HG03139 (cell line): ENCODE measurements around the gene TRIM4.
"Not testable (repeated sequence)": the region's sequence is repeated elsewhere in the genome, so short reads cannot be mapped to it uniquely, and the experiment has no call there.

Source experiments
- ATAC-seq: cut with Tn5 transposase; IDR thresholded peaks from one replicate; pipeline ENCODE4 v1.9.1; 2021; ENCODE audit not compliant: unreplicated experiment

Gene TRIM4

DNA sequence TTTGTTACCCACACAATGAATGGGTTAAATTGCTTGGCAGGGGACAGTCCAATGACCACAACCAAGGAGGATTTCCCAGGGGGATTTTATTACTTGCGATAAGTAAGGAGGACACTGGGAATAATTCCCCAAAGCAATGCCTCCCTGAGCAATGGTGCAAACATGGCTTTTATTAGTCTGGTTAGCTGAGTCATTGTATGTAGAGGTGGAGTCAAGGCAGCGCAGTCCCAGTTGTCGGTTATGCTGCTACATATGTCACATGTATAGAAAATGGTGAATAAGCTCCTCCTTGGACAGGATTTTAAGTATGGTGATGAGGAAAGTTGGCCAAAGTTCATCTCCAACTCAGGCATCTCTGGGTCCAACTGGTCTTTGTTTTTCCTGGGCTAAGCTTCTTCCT, 3.9 kb upstream of the TRIM4 start:
- no peak for ATAC-seq

- ATAC-seq: no peak
These were observed 819 bp upstream of the TRIM4 start for GRCh38 chr7:99920149-99920548.

DNA sequence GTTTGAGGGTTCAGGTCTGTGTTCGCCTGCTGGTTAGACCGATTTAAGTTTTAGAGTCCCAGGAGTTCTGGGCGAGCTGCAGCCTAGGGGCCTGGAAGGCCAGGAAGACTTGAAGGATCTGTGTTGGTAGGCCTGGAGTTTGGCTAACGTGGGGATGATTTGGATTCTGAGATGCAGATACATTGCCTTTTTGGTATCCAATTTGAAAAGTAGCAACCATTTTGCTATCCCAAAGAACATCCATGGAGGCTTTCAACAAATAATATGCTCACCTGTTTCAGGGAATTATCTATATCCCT, 433 bp upstream of the TRIM4 start:
- no peak for ATAC-seq

DNA sequence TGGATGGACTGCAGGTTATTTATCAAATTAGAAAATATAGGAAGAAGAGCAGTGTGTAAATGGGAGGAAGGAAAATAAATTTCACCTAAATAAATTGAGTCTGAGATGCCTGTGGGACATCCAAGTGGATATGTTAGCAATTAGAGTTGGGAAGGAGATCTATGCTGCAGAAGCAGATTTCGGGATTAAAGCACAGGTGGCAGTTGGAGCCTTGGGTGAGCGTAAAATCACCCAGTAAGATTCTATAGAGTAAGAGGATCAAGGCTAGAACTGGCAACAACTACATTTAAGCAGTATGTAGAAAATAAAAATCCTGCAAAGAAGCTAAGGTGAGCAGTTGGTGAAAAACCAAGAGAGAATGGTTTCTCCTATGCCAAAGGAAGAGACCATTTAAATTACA, 8.4 kb downstream of the TRIM4 start:
- ATAC-seq: no peak

- ATAC-seq: no peak
These were observed 17.7 kb downstream of the TRIM4 start for GRCh38 chr7:99901581-99901980.

GRCh38 chr7:99899830-99900519, 19.4 kb downstream of the TRIM4 start:
- ATAC-seq: no peak

DNA sequence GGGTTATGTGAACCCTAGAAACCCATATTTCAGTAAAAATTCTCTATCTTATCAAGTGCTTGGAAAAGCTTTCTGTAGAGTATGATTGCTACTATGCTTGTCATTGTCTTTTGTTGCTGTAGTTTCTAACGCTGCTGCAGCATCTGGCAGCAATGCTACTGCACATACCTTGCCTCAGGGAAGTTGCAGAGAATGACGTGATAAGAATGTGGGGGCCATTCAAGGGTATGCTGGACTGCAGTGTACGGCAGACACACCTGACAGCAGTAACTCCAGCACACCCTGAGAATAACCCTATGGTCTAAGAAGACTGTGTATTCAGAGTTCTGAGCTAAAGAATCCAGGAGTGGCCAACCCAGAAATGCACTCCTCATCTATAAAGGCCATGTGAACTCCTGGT, 20.5 kb downstream of the TRIM4 start:
- ATAC-seq: no peak

GRCh38 chr7:99898023-99898357, 21.3 kb downstream of the TRIM4 start:
- ATAC-seq: no peak

GRCh38 chr7:99897322-99898022, 21.9 kb downstream of the TRIM4 start:
- no peak for ATAC-seq

- no peak for ATAC-seq
These were observed 24.6 kb downstream of the TRIM4 start for GRCh38 chr7:99894738-99895137.

DNA sequence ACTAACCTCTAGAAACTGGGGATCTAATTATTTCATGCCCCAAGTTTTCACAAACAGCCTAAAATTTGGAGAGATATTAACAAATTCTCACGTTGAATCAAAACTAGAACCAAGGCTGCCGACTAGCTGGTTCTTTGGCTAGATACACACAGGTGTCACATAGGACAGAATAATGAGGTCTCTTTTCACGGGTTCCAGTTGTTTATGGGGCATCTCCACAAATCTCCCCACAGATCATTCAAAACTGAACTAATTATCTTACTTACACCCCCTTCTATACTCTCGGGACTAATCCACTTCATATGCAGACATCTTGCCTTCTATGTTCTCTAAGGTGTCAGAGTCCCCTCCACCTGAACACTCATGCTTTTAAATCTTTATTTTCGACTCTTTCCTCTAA, 26.1 kb downstream of the TRIM4 start:
- no peak for ATAC-seq

GRCh38 chr7:99890348-99890747, 29.0 kb downstream of the TRIM4 start:
- ATAC-seq: not testable (repeated sequence)

DNA sequence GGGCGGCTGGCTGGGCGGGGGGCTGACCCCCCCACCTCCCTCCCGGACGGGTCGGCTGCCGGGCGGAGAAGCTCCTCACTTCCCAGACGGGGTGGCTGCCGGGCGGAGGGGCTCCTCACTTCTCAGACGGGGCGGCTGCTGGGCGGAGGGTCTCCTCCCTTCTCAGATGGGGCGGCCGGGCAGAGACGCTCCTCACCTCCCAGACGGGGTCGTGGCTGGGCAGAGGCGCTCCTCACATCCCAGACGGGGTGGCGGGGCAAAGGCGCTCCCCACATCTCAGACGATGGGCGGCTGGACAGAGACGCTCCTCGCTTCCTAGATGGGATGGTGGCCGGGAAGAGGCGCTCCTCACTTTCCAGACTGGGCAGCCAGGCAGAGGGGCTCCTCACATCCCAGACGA, 31.0 kb downstream of the TRIM4 start:
- not testable (repeated sequence) for ATAC-seq

DNA sequence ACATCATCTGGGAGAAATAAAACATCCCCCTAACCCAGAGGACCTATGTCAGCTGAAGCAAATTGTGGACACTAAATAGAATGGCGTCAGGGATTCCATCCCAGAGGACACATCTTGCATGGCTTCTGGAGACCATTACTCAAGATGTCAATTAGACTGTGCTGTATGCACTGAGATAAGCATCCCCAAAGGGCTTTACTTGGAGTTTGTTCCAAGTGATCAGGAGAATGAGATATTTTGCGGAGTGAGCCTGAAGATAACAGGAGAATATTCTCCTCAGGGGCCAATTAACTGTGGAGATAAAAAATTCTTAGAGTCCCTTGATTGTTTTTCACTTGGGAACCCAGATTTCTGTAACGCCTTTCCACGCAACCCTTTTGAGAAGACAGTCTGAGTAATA, 38.0 kb downstream of the TRIM4 start:
- ATAC-seq: no peak

GRCh38 chr7:99876933-99877332, 42.4 kb downstream of the TRIM4 start, which contains the start of gene OR2AE1:
Gene OR2AE1 (minus strand): TSS chr7:99877033. CDS start chr7:99877033, 0 bp downstream.
- ATAC-seq: no peak

GRCh38 chr7:99876491-99876890, 42.8 kb downstream of the TRIM4 start:
- no peak for ATAC-seq

DNA sequence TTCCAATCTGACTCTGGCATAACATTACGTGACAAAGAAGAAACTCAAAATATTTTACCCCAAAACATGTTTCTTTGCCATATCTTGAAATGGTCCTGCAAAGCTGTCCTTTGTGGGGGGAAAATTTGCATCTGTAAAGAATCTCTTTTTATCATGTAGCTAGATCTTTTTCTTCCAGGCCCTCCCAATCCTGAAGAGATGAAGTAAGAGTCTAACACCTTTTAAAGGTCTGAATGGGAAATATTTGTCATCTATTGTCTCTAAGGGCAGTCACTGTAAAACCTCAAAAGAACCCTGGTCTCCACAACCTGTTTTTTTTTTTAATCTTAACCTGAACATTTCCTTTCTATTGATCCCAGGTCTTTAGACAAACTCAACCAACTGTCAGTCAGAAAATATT, 51.1 kb downstream of the TRIM4 start:
- no peak for ATAC-seq

- ATAC-seq: not testable (repeated sequence)
These were observed 51.9 kb downstream of the TRIM4 start for GRCh38 chr7:99867477-99867876.

DNA sequence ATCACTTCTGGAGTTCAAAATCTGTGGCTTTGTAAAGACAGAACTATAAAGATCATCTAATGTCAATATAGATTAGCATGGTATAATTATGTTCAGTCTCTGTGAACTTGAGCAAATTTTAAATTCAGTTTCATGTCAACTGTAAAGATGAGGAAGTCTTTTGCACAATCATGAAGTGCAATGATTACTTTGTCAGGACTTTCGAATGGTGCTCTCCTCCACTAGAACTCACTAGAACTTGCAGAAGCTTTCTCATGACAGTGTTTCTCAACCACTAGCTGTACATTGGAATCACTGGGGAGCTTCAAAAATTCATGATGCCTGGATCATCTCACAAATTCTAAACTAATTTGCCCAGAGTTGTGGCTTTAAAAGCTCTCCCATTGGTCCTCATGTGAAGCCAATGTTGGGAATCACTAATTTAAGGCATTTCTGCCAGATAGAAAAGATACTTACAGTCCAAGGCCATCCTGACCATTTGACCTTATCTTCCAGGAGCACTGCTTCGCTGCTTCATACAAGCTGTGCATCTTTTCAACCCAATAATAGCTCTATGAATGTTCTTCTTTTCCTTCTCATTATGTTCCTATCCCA, 55.4 kb downstream of the TRIM4 start:
- no peak for ATAC-seq

DNA sequence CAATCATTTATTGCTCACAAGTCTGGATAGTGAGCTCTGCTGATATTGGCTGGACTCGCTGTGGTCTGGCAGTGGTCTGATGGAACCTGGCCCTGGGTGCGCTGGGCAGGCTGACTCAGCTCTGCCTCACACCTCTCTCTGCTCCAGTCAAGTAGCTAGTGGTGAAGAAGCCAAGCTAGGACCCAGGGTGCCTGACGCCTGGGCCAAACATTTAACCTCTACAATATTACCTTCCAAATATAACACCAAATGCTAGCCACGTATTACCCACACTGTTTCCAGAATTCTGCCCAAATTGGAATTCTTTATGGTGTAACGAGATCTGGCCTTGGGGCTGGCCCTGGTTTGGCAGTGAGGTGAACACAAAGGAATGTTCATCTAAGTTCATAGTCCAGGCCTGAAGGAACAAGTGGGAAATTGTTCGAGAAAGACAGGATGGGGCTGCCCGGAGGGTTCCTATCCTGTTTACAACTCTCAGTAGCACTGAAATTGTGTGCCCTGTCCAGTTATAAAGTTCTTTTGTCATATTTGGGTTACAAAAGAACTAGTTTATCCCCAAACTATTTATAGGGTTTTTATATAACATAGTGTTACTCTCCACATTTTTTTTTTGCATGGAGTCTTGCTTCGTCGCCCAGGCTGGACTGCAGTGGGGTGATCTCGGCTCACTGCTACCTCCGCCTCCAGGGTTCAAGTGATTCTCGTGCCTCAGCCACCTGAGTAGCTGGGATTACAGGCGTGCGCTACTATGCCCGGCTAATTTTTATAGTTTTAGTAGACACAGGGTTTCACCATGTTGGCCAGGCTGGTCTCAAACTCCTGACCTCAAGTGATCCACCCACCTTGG, 58.8 kb downstream of the TRIM4 start:
- ATAC-seq: no peak

- ATAC-seq: no peak
These were observed 64.1 kb downstream of the TRIM4 start for GRCh38 chr7:99855236-99855635.
